ENCODE measurements around the gene FGD5.
"Not testable (repeated sequence)": the region's sequence is repeated elsewhere in the genome, so short reads cannot be mapped to it uniquely, and the experiment has no call there.

The FGD5 gene

GRCh38 chr3:14889205-14889604 lies 70.4 kb downstream of the FGD5 start:
- in situ Hi-C loops (cut with MboI; ENCODE audit: low pct_unique_long_range_greater_than_20kb, low sequenced_read_pairs), result no loop called here
- DNase-seq, result no peak

DNA sequence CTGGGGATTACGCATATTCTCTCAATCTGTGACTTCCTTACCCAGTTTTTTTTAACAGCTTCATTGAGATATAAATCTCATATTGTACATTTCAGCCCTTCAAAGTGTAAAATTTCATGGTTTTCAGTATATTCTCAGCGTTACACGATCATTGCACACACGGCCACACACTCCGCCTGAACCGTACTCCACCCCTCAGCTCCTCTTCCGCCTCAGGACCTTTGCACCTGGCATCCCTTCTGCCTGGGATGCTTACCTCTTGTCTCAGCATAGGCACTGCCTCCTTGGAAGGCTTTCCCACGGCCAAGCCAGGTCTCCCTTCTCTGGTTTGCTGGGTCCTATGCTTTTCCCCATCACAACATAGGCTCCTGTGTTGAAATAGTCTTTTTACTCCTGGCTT lies 71.2 kb downstream of the FGD5 start:
- in situ Hi-C loops (cut with MboI; ENCODE audit: low pct_unique_long_range_greater_than_20kb, low sequenced_read_pairs), result no loop called here
- no peak for DNase-seq

DNA sequence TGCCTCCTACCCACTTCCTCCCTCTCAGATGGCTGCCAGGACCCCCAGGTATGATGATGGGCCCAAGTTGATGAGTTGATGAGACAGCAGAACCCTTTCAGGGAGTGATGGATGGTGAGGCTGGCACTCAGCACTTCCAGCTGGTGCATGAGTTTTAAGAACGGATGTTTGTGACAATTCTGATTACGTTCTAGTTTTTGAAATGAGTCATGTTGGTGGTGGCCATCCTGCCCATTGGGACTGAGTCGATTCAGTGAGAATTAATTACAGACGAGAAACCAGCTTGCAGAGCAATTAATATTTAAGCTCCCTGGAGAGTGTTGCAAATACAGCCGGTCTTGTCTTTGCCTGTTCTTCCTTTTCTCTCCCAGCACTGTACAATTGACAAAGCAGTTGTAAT lies 71.7 kb downstream of the FGD5 start:
- in situ Hi-C loops (cut with MboI; ENCODE audit: low pct_unique_long_range_greater_than_20kb, low sequenced_read_pairs), result no loop called here
- no peak for DNase-seq

GRCh38 chr3:14891135-14892132 lies 72.7 kb downstream of the FGD5 start:
- in situ Hi-C loops (cut with MboI; ENCODE audit: low pct_unique_long_range_greater_than_20kb, low sequenced_read_pairs), result no loop called here
- DNase-seq, result no peak

- in situ Hi-C loops (cut with MboI; ENCODE audit: low pct_unique_long_range_greater_than_20kb, low sequenced_read_pairs), result no loop called here
- DNase-seq, result no peak
These were observed 73.5 kb downstream of the FGD5 start for GRCh38 chr3:14892226-14892625.

- in situ Hi-C loops (cut with MboI; ENCODE audit: low pct_unique_long_range_greater_than_20kb, low sequenced_read_pairs), result no loop called here
- DNase-seq, result no peak
These were observed 75.3 kb downstream of the FGD5 start for GRCh38 chr3:14894085-14894484.

GRCh38 chr3:14897266-14897665 lies 78.5 kb downstream of the FGD5 start:
- in situ Hi-C loops (cut with MboI; ENCODE audit: low pct_unique_long_range_greater_than_20kb, low sequenced_read_pairs), result no loop called here
- no peak for DNase-seq

GRCh38 chr3:14898929-14899328 lies 80.2 kb downstream of the FGD5 start:
- DNase-seq, result no peak
- in situ Hi-C loops (cut with MboI; ENCODE audit: low pct_unique_long_range_greater_than_20kb, low sequenced_read_pairs), result no loop called here

DNA sequence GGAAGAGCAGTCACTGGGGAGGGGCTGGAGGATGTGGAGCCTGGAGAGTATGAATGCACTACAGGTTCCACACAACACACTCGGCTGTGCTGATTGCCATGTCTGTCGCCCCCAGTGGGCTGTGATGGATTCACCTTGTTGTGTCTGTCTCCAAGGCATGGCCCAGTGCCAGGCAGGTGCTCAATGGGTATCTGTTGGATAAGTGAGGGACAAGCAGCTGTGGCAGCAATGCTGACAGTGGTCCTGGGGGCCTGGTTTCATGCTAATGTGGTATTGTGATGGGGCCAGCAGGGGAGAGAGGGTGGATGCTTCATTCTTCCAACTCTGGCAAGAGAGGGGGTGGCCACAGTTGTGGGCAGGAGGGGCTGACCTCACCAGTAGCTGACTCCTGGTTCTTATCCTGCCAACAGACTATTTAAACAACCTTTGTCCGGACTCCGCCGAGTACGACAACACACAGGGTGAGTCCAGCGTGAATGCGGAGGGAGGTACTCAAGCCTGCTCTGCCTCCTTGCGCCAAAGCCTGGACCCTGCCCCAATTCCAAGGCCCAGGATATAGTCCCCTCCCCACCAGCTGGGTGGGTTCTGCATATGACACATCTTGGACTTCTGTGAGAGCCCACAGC lies 81.3 kb downstream of the FGD5 start:
- in situ Hi-C loops (cut with MboI; ENCODE audit: low pct_unique_long_range_greater_than_20kb, low sequenced_read_pairs), result no loop called here

GRCh38 chr3:14900881-14901873 lies 82.4 kb downstream of the FGD5 start:
- DNase-seq, result no peak
- in situ Hi-C loops (cut with MboI; ENCODE audit: low pct_unique_long_range_greater_than_20kb, low sequenced_read_pairs), result no loop called here

More for the DNA sequence above, 81.3 kb downstream of the FGD5 start:
- DNase-seq, result no peak

GRCh38 chr3:14902719-14903118 lies 84.0 kb downstream of the FGD5 start:
- in situ Hi-C loops (cut with MboI; ENCODE audit: low pct_unique_long_range_greater_than_20kb, low sequenced_read_pairs), result no loop called here
- no peak for DNase-seq

GRCh38 chr3:14903501-14903900 lies 84.7 kb downstream of the FGD5 start:
- DNase-seq; in situ Hi-C loops (cut with MboI; ENCODE audit: low pct_unique_long_range_greater_than_20kb, low sequenced_read_pairs): not testable (repeated sequence)

DNA sequence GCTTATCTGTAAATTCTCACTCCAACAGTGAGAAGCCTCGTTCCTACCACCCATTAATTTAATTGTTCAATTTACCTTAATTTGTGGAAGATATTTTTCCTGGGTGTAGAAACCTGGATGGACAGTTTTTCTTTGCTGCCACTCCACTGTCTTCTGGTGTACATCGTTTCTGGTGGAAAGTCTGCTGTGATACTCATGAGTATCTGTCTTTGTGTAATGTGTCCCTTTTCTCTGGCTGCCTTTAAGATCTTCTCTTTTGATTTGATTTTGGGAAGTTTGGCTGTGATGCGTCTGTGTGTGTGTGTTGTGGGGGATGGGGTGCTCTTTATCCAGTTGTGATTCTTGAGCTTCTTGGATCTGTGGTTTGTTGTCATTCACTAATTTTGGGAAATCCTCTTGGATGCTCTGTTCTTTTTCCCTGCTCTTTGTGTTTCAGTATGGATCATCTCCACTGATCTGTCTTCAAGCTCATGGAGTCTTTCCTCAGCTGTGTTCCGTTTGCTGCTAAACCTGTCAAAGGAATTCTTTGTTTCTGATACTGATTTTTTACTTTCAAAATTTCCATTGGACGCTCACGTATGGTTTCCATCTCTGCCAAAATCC lies 86.4 kb downstream of the FGD5 start:
- in situ Hi-C loops (cut with MboI; ENCODE audit: low pct_unique_long_range_greater_than_20kb, low sequenced_read_pairs), result no loop called here
- no peak for DNase-seq

GRCh38 chr3:14906355-14906971 lies 87.7 kb downstream of the FGD5 start:
- DNase-seq, result no peak
- in situ Hi-C loops (cut with MboI; ENCODE audit: low pct_unique_long_range_greater_than_20kb, low sequenced_read_pairs), result no loop called here

DNA sequence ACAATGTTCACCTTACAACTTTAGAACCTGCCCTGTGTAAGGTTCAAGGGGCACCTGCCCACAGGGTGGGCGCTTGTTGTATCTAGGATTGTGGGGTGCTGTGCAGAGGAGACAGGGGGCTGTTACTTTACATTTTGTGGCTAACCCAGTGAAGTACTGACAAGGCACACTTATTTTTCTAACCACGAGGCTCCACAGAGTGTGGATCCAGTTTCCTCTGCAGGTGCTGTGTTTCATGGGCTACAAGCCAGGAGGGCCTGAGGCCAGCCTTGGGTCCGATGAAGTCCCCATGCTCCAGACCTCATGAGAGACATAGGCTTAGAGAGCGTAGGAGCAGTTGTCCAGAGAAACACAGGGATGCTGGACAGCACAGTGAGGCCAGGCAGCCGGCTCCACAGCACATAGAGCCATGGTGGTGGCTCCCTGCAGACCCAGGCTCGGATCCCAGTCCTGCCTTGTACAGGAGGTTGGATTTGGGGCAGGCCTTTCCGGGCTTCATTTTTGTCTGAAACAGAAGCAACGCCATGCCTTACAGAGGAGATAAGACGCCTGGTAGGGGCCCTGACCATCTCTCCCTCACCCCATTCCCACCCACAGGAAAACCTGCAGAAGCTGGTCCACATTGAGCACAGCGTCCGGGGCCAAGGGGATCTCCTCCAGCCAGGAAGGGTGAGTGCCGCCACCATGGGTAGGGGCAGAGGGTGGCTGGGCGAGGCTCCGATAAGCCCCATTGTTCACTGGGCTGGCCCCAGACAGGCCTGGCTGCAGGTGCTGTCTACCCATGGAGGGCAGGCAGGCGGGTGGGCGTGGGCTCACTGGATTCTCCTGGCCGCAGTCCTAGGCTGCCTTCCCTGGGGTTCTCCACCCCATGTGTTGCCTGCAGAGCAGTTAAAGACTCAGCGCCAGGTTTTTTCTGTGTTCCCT lies 88.5 kb downstream of the FGD5 start:
- in situ Hi-C loops (cut with MboI; ENCODE audit: low pct_unique_long_range_greater_than_20kb, low sequenced_read_pairs), result no loop called here
- DNase-seq, result no peak

DNA sequence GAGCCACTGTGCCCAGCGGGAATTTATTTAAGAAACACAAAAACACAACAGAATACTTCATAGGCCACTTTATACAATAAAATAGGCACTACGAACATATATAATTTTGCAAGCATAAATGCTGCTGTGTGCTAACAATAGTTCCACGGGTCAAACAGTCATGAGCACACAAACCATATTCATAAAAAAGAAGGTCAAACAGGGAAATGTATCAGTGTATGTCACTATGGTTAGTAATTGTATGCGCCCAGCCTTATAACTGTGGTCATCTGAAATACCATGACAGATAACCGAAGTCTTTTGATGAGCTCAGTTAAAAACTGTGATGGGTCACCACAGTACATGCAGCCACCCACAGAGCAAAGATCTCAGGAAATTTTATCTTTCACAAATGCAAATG lies 90.5 kb downstream of the FGD5 start:
- in situ Hi-C loops (cut with MboI; ENCODE audit: low pct_unique_long_range_greater_than_20kb, low sequenced_read_pairs), result no loop called here
- no peak for DNase-seq

DNA sequence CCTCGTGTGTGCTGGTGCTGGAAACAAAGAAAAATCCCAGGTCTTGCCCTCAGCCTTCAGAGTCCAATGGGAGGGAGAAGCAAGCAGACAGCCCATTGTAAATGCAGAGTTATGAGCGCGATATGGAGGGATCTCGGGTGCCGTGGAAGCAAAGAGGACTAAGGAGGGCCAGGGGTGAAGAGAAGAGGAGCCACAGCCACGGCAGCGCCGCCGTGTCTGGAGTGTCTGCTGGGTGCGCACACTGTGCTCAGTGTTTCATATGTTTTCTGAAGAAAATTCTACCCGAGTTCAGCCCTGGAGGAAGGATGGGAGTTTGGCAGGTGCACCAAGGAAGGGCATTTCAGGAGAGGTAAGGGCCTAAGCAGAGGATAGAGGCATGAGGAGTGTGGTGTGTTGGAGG lies 92.9 kb downstream of the FGD5 start:
- DNase-seq, result no peak
- in situ Hi-C loops (cut with MboI; ENCODE audit: low pct_unique_long_range_greater_than_20kb, low sequenced_read_pairs), result no loop called here

Data from KBM-7 (cell line).